ENCODE data around the gene INPP5A.

Gene INPP5A

DNA sequence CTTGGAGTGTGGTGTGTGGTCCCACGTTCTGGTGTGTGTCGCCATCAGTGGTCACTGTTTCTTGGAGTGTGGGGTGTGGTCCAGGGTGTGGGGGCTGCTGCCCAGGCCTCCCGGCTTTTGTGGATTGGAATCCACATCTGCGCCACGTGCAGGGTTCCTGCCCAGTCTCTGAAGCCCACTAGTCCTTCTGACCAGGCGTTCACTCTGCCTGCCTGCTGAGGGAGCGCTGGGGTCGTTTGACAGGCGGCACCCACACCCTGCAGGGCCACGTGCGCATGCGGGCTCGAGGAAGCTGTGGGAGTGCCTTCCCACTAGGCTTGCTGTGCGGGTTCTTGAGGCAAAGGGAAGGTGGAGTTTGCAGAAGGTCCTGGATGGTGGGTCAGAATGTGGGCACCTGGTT lies 51.4 kb downstream of the INPP5A start:
- DNase-seq: no peak
- in situ Hi-C loops (cut with HindIII; ENCODE audit: low pct_ligation_motif_present, low sequenced_read_pairs): no loop called here
- H3K4me3 ChIP-seq (ENCODE audit: low read depth, low read length): no peak overlapping the region
- H3K36me3 ChIP-seq (replicated peaks): no peaks in the 10 kb centered on the region
- no peak overlapping the region for H3K27ac ChIP-seq
- TF ChIP-seq, protein P1, sequence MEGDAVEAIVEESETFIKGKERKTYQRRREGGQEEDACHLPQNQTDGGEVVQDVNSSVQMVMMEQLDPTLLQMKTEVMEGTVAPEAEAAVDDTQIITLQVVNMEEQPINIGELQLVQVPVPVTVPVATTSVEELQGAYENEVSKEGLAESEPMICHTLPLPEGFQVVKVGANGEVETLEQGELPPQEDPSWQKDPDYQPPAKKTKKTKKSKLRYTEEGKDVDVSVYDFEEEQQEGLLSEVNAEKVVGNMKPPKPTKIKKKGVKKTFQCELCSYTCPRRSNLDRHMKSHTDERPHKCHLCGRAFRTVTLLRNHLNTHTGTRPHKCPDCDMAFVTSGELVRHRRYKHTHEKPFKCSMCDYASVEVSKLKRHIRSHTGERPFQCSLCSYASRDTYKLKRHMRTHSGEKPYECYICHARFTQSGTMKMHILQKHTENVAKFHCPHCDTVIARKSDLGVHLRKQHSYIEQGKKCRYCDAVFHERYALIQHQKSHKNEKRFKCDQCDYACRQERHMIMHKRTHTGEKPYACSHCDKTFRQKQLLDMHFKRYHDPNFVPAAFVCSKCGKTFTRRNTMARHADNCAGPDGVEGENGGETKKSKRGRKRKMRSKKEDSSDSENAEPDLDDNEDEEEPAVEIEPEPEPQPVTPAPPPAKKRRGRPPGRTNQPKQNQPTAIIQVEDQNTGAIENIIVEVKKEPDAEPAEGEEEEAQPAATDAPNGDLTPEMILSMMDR (IDR thresholded peaks at IDR 0.05; ENCODE audit: low read depth, low read length, missing control alignments): no peak
- H3K27me3 ChIP-seq (replicated peaks): no peaks in the 10 kb centered on the region

DNA sequence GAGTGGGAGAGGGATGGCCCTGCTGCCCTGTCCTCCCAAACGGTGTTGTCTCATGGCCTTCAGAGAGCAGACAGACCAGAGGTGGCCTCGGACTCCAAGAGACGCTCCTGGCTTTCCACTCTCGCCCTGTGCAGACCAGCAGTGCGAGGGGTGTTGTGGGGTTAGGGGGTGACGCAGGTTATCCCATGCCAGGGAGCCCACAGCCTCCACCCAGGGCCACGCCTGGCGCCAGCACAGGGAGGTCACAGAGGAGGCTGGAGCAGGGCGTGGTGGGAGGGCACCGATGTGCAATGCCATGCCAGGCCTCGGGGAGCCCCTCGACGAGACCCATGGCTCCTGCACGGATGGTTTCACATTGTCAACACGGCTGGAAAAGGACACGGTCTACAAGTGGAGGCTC lies 52.1 kb downstream of the INPP5A start:
- H3K4me3 ChIP-seq (ENCODE audit: low read depth, low read length): no peak overlapping the region
- in situ Hi-C loops (cut with HindIII; ENCODE audit: low pct_ligation_motif_present, low sequenced_read_pairs): no loop called here
- no peaks in the 10 kb centered on the region for H3K36me3 ChIP-seq (replicated peaks)
- H3K27me3 ChIP-seq (replicated peaks): no peaks in the 10 kb centered on the region
- TF ChIP-seq, protein P1 (IDR thresholded peaks at IDR 0.05; ENCODE audit: low read depth, low read length, missing control alignments): no peak
- DNase-seq: no peak
- H3K27ac ChIP-seq: no peak overlapping the region

DNA sequence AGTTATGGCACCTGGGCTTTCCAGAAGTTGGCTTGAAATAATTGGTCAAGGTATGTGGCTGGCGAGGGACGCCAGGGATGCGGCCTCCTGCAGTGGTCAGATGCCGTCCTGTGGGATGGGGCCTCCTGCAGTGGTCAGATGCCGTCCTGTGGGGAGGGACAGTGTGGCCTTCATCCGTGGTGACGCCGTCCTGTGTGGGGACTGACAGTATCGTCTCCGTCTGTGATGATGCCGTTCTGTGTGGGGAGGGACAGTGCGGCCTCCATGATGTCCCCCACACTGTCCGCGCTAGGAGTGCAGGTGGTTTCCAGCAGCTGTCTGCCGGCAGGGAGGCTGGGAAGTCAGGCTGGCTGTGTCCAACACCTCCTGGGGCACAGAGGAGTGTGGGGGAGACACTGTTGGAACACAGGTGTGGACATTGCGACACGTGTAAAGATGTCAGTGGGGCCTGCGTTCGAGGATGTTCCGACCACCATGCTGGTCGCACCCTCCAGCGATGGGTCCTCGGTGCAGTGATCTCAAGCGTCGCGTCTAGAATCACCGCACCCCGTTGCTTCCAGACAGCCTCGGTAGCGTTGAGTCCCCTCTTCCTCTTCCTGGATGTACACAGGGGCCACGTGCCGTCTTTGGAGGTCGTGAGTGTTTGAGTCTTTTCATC lies 52.6 kb downstream of the INPP5A start:
- Histone ChIP-seq H3K36me3 (replicated peaks) (no peaks in the 10 kb centered on the region), H3K27me3 (replicated peaks) (no peaks in the 10 kb centered on the region), H3K4me3 (ENCODE audit: low read depth, low read length) (no peak overlapping the region), H3K27ac (no peak overlapping the region)
- TF ChIP-seq, protein P1 (IDR thresholded peaks at IDR 0.05; ENCODE audit: low read depth, low read length, missing control alignments): no peak
- DNase-seq: no peak
- in situ Hi-C loops (cut with HindIII; ENCODE audit: low pct_ligation_motif_present, low sequenced_read_pairs): no loop called here

DNA sequence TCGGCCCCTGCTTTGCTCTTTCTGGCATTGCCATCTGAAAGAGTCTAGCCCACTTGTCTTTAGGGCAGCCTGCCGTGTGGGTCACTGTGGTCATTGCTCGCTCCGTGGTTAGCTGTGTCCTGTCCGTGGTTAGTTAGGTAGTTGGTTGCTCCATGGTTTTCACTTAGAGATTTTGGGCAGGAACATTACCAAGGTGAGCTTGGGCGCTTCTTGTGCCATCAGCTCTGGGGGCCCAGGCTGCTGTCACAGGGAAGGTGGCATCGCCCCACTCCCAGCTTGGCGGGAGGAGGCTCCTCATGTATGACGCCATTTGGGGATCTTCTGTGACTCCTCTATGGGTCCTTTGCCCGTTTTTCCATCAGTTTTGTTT lies 53.1 kb downstream of the INPP5A start:
- TF ChIP-seq, protein P1 (IDR thresholded peaks at IDR 0.05; ENCODE audit: low read depth, low read length, missing control alignments): no peak
- Histone ChIP-seq H3K27me3 (replicated peaks) (no peaks in the 10 kb centered on the region), H3K4me3 (ENCODE audit: low read depth, low read length) (no peak overlapping the region), H3K36me3 (replicated peaks) (no peaks in the 10 kb centered on the region), H3K27ac (no peak overlapping the region)
- no peak for DNase-seq
- in situ Hi-C loops (cut with HindIII; ENCODE audit: low pct_ligation_motif_present, low sequenced_read_pairs): no loop called here

DNA sequence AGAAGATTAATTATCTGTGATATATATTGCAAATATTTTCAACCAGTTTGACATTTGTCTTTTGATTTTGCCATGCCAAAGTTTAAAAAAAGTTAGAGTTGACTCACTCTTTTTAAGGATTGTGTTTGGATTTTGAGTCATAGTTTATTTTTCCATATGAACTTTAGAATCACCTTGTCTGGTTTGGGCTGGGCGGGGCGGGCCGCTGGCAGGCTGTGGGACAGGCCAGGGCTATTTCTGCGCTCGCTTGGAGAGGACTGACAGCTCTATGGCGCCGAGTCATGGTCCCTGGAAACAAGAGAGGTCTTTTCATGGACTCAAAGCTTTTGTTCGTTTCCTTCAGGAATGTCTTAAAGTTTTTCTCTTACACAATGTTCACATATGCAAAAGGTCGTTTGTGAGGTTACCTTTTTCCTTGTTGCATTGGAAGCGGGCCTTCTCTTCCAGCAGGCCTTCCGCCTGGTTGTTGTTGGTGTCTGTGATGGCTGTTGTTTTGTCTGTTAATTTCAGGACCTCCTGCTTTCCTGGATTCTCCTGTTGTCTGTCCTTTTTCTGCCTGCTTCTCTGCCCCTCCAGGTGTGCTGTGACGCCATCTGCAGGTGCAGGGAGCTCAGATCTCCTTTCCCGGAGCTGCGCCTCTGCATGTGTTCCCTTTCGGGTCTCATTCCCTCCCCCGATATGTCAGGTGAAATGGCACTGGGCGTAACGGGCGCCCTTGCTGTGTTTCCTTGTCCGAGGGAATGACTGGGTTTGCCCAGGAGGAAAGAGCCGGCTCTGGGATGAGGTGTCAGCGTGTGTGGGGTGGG lies 53.8 kb downstream of the INPP5A start:
- DNase-seq: peak; percentile 49
- no peak overlapping the region for H3K4me3 ChIP-seq (ENCODE audit: low read depth, low read length)
- in situ Hi-C loops (cut with HindIII; ENCODE audit: low pct_ligation_motif_present, low sequenced_read_pairs): no loop called here
- peak overlapping the region; percentile 6 for H3K27ac ChIP-seq
- no peaks in the 10 kb centered on the region for H3K36me3 ChIP-seq (replicated peaks)
- no peaks in the 10 kb centered on the region for H3K27me3 ChIP-seq (replicated peaks)
- TF ChIP-seq, protein P1 (IDR thresholded peaks at IDR 0.05; ENCODE audit: low read depth, low read length, missing control alignments): no peak
